ENCODE results near the gene SH3GL2.

SH3GL2 gene

DNA sequence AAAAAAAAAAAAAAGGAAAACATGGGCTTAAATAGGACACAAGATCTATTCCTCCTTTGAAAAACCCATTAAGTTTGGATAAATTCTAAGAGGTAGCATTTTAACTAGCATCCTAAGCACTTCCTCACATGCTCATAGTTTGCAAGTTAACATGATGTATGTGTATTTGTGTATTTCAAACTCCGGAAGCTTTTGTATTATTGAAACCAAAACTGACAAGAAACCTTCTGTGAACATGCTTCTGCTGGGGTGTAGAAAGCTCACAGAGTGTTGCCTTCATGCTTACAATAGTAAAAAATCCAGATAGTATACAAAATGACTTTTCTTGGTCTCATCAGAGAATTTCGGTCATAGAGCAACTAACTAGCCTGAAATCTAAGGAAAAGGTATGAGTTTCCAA lies 103.8 kb downstream of the SH3GL2 start:
- no peaks in the 10 kb centered on the region for H3K27me3 Mint-ChIP-seq
- H3K36me3 Mint-ChIP-seq: no peaks in the 10 kb centered on the region
- no peak overlapping the region for H3K4me3 Mint-ChIP-seq
- peaks cover 12% of the 10 kb centered on the region for H3K9me3 Mint-ChIP-seq
- H3K4me1 Mint-ChIP-seq: no peaks in the 10 kb centered on the region
- H3K27ac Mint-ChIP-seq: no peak overlapping the region

DNA sequence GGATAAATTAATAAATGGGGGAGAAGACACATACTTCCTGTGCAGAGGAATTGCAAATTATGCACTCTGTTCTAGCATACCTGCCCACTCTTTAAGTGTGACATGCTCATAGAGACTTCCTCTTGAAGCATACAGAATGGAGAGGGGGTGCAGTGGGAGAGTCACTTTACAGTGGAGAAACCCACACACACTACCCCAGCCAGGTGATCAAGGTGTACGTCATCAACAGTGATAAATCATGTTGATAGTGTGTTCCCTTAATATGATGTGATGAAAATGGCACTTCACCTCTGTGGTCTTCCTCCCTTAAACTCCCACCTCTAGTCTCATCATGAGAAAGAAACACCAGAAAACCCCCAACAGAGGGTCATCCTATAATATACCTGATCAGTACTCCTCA lies 110.0 kb downstream of the SH3GL2 start:
- H3K27me3 Mint-ChIP-seq: no peaks in the 10 kb centered on the region
- H3K9me3 Mint-ChIP-seq: peaks cover 6% of the 10 kb centered on the region
- no peaks in the 10 kb centered on the region for H3K4me1 Mint-ChIP-seq
- H3K27ac Mint-ChIP-seq: no peak overlapping the region
- no peaks in the 10 kb centered on the region for H3K36me3 Mint-ChIP-seq
- H3K4me3 Mint-ChIP-seq: no peak overlapping the region

DNA sequence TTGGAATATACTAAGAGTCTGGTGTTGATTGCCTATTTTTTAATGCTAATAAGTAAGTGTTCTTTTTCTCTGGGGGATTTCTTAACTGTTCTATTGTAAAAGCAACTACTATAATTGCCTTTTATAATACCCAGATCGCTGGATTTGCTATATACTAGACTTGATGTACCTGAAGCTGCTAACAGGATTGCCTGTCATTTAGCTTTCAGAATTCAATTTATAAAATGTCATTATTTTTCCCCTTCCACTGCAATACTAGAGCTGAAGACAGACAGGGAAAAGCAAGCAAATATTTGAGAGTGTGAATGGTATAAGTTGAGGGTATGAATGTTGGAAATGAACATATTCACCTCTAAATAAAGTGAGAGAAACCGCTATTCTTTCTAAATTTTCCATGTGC lies 115.5 kb downstream of the SH3GL2 start:
- Mint-ChIP-seq H3K4me3 (no peak overlapping the region), H3K27ac (no peak overlapping the region), H3K27me3 (no peaks in the 10 kb centered on the region), H3K4me1 (no peaks in the 10 kb centered on the region), H3K36me3 (no peaks in the 10 kb centered on the region), H3K9me3 (peaks cover 6% of the 10 kb centered on the region)

DNA sequence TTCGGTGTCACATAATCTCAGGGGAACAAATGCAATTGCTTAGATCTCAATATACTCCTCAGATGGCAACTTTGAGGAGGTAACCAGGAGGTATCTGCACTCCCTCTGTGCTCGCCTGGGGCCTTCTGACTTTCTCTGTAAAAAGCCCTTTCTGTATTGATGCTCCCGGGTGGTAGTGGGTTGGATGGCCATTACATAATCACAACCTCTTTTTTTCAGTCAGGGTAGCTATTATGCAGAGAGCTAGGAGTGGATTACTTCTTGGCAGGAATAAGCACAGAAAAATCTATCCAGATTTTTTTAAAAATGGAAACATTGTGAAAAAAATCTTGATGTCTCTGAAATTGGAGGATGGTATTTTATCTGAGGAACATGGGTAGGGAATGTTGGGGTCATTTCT lies 116.6 kb downstream of the SH3GL2 start:
- H3K27ac Mint-ChIP-seq: no peak overlapping the region

DNA sequence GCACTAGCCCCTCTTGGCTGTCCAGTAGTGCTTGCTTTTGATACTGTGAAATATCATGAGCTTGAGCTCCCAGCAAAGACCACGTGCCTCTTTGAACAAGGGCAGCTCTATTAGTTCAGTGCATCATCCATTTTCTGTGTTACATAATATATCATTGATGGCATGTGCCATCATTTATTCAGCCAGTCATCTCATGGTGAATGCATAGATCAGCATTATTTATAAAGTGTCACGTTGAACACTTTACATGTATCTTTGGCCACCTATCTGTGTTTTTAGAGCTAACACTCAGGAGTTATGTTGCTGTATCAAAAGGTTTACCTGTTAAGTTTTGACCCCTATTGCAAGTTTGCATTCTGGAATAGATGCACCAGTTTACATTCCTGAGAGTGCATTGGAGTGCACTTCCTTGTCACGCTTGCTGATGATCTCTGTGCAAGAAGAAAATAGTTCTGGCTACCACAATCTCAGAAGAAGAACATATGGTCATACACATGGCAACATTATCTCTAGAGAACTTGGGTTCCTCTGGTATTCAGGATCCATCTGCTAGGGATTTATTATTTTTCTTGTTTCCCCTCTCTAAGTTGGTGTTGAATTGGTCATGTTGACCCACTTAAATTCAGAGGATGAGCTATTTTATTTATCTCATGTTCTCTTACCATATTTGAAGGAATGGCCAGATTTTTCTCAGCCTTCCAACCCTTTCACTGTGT lies 120.9 kb downstream of the SH3GL2 start:
- H3K36me3 Mint-ChIP-seq: no peaks in the 10 kb centered on the region
- no peaks in the 10 kb centered on the region for H3K27me3 Mint-ChIP-seq
- no peak overlapping the region for H3K27ac Mint-ChIP-seq
- no peak overlapping the region for H3K4me3 Mint-ChIP-seq
- no peaks in the 10 kb centered on the region for H3K9me3 Mint-ChIP-seq
- H3K4me1 Mint-ChIP-seq: no peaks in the 10 kb centered on the region

More for the DNA sequence above, 116.6 kb downstream of the SH3GL2 start:
- Mint-ChIP-seq H3K36me3 (no peaks in the 10 kb centered on the region), H3K9me3 (peaks cover 6% of the 10 kb centered on the region), H3K27me3 (no peaks in the 10 kb centered on the region), H3K4me1 (no peaks in the 10 kb centered on the region), H3K4me3 (no peak overlapping the region)

DNA sequence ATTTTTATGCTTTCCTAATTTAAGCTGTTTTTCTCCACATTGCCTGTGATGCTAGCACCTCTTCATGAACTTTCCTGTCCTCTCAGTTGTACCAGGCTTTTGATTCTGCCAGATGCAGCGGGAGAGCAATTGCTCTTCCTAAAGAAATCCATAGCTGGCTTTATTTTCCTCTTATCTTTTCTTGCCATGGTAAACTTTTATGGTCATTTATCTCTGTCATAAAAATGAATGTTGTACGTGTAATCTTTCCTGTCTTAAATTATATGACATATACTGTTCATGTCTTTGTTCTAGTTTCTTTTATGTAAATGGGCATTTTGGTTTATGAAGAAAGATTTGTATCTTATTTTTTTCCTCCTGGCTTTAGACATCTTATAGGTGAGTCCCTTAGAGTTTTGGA lies 127.5 kb downstream of the SH3GL2 start:
- no peak overlapping the region for H3K27ac Mint-ChIP-seq
- H3K36me3 Mint-ChIP-seq: no peaks in the 10 kb centered on the region
- H3K9me3 Mint-ChIP-seq: peaks cover 4% of the 10 kb centered on the region
- H3K27me3 Mint-ChIP-seq: no peaks in the 10 kb centered on the region
- no peaks in the 10 kb centered on the region for H3K4me1 Mint-ChIP-seq
- no peak overlapping the region for H3K4me3 Mint-ChIP-seq

DNA sequence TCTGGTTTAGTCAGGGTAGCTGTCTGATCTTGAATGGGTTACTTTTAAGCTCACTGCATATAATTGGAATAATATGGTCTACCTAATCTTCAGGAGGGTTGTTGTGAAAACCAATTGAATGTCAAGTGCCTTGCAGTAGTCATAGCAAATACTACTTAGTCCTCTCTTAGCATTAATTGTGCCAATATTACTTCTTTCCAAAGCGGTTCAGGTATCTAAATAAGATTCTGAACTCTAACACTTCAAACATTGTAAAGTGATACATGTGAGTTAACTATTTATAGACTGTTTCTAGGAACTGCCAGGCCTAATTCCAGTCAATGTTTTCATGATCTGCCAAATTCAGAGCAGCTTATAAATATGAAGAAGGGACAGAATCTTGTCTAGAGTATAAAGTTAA lies 140.2 kb downstream of the SH3GL2 start:
- Mint-ChIP-seq H3K9me3 (peaks cover 24% of the 10 kb centered on the region), H3K27me3 (no peaks in the 10 kb centered on the region), H3K36me3 (no peaks in the 10 kb centered on the region), H3K4me1 (no peaks in the 10 kb centered on the region), H3K27ac (no peak overlapping the region), H3K4me3 (no peak overlapping the region)

DNA sequence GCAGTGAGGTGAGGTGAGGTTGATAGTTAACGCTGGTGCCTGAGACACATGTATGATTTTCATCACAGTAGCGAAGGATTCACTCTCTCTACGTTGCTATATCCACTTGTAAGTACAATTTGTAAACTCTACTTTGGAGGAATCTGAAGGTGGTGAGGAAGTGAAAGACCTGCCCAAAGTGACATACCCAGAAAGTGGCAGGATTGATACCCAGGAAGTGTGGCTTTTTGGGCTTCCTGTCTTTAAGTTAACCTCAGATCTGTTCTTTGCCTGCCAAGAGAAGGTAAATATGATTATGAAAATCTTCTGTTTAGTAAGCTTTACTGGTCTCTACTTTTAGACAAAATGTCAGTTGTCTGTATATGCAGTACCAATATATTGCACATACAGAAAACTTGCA lies 143.1 kb downstream of the SH3GL2 start:
- no peaks in the 10 kb centered on the region for H3K36me3 Mint-ChIP-seq
- peaks cover 28% of the 10 kb centered on the region for H3K9me3 Mint-ChIP-seq
- no peaks in the 10 kb centered on the region for H3K4me1 Mint-ChIP-seq
- no peak overlapping the region for H3K27ac Mint-ChIP-seq
- no peaks in the 10 kb centered on the region for H3K27me3 Mint-ChIP-seq
- no peak overlapping the region for H3K4me3 Mint-ChIP-seq

DNA sequence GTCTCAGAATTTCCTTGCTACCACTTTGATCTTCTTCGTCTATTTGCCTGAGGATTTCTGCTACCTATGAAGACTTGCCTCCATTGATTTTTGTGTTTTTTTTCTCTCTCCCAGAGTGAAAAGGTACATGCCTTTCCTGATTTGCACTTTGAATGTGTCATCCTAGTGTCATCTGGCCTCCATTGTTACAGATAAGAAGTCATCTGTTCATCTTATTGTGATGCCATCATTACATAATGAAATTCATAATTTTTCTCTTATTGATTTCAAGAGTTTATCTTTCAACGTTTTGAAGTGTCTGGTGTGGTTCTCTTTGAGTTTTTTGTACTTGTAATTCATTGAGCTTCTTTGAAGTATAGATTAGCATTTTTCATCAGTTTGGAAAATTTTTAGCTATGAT lies 144.8 kb downstream of the SH3GL2 start:
- Mint-ChIP-seq H3K36me3 (no peaks in the 10 kb centered on the region), H3K4me3 (no peak overlapping the region), H3K27me3 (no peaks in the 10 kb centered on the region), H3K4me1 (no peaks in the 10 kb centered on the region), H3K27ac (no peak overlapping the region), H3K9me3 (peaks cover 23% of the 10 kb centered on the region)

DNA sequence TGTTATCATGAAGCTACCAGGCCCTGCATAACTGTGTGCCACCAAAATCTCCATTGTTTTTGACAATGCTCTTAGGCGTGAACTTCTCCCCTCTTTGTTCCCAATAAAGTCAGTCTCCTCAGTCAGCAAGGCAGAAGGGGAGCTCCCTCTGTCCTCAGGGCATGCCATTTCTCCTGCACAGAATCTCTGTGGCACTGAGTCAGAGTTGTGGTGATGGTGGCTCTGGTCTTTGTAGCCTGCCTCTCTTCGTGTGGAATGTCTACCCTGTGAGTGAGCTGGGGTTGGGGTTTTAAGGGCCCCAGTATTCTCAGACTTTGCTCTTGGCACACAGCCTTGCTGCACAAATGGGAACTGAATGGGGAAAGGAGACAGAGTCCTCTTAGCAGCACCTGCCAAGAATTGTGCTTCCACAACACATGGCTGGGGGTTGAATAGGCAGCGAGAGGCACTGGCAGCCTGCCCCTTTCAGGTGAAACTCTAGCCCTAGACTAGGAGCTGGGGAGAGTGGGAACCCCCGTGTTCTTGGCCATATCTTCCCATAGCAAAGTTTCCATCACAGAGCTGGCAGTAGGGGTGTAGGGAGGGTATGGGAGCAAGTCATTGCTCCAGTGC lies 146.6 kb downstream of the SH3GL2 start:
- Mint-ChIP-seq H3K4me3 (no peak overlapping the region), H3K36me3 (no peaks in the 10 kb centered on the region), H3K27me3 (no peaks in the 10 kb centered on the region), H3K4me1 (no peaks in the 10 kb centered on the region), H3K9me3 (peaks cover 23% of the 10 kb centered on the region), H3K27ac (no peak overlapping the region)

DNA sequence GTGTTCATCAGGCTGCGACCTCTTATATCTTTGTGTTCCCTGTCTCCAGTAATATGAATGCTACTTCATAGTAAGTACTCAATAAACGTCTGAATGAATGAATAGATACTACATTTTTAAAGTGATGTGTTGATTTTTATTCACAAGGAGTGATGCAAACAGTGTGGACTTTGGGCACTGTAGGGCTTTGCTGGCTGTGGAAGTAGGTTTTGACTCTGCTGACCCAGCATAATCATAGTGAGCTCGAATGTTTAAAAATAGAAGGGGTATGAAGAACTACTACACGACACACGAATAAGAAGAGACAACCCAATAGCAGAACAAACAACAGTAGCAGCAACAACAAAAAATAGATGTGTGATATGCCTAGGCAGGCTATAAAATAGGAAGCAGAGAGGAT lies 147.4 kb downstream of the SH3GL2 start:
- no peak overlapping the region for H3K4me3 Mint-ChIP-seq
- no peaks in the 10 kb centered on the region for H3K36me3 Mint-ChIP-seq

DNA sequence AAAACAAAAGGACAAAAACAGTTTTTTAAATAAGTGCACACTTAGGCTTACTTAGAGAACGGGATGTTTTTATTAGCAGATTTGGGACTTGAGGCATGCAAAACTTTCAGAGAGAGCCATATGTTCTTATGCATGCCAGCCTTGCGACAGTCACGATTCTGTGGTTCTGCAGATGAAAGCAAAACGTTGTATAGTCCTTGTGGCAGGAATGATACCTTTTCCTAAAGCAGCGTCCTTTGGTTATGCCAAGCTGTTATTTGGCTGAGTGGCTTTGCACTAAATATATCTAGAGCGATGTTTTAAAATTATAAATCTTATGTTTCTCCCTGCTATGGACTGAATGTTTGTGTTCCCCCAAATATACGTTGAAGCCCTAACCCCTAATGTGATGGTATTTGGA lies 152.0 kb downstream of the SH3GL2 start:
- Mint-ChIP-seq H3K36me3 (no peaks in the 10 kb centered on the region), H3K27me3 (no peaks in the 10 kb centered on the region), H3K27ac (no peak overlapping the region), H3K4me1 (no peaks in the 10 kb centered on the region), H3K4me3 (no peak overlapping the region), H3K9me3 (peaks cover 7% of the 10 kb centered on the region)

More for the DNA sequence above, 147.4 kb downstream of the SH3GL2 start:
- Mint-ChIP-seq H3K9me3 (peaks cover 23% of the 10 kb centered on the region), H3K27me3 (no peaks in the 10 kb centered on the region), H3K4me1 (no peaks in the 10 kb centered on the region), H3K27ac (no peak overlapping the region)

DNA sequence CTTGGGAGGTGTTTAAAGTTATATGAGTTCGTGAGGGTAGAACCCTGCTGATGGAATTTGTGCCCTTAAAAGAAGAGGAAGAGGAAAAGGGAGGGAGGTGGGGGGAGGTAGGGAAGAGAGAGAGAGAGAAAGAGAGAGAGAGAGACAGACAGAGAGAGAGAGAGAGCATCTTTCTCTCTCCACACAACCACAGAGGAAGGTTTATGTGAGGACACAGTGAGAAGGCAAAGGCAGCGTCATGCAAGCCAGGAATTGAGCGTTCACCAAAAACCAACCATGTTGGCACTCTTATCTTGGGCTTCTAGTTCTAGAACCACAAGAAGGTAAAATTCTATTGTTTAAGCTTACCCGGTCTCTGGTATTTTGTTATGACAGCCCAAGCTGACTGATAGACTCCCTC lies 152.4 kb downstream of the SH3GL2 start:
- Mint-ChIP-seq H3K27ac (no peak overlapping the region), H3K9me3 (peaks cover 4% of the 10 kb centered on the region), H3K4me1 (no peaks in the 10 kb centered on the region), H3K4me3 (no peak overlapping the region), H3K36me3 (no peaks in the 10 kb centered on the region), H3K27me3 (no peaks in the 10 kb centered on the region)

DNA sequence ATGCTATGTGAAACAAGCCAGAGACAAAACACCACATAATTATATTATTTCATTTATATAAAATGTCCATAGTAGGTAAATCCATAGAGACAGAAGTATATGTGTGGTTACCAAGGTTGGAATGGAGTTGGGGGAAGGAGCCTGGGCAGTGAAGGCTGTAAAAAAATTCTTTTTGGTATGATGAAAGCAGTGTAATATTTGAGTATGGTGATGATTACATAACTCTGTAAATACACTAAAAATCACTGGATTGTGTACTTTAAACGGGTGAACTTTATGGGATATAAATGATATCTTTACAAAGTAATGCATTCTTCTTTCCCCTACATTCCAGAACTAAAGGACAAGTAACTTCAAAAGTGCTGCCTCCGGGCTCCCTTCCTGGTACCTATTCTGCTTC lies 155.8 kb downstream of the SH3GL2 start:
- no peaks in the 10 kb centered on the region for H3K4me1 Mint-ChIP-seq
- H3K4me3 Mint-ChIP-seq: no peak overlapping the region
- H3K27ac Mint-ChIP-seq: no peak overlapping the region
- peaks cover 5% of the 10 kb centered on the region for H3K9me3 Mint-ChIP-seq
- no peaks in the 10 kb centered on the region for H3K27me3 Mint-ChIP-seq
- no peaks in the 10 kb centered on the region for H3K36me3 Mint-ChIP-seq

DNA sequence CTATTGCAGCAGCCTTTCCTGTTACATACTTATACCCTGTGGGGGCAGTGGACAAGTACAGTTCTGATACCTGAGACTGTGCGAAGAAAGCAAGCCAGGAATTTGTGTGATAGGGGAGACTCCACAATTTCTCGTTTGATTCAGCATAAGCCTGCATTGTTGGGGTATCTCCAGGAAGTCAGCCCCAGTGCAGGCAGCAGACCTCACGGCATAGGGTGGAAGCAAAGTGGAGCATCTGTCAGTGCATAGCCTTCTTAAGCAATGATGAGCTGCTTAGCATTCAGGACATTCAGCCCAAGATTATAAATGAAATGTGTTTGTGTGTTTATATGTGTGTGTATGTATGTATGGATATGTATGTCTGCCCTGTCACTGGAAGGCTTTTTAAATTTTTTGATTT lies 157.0 kb downstream of the SH3GL2 start:
- Mint-ChIP-seq H3K9me3 (peaks cover 5% of the 10 kb centered on the region), H3K27me3 (no peaks in the 10 kb centered on the region), H3K27ac (no peak overlapping the region), H3K36me3 (no peaks in the 10 kb centered on the region), H3K4me3 (no peak overlapping the region), H3K4me1 (no peaks in the 10 kb centered on the region)

DNA sequence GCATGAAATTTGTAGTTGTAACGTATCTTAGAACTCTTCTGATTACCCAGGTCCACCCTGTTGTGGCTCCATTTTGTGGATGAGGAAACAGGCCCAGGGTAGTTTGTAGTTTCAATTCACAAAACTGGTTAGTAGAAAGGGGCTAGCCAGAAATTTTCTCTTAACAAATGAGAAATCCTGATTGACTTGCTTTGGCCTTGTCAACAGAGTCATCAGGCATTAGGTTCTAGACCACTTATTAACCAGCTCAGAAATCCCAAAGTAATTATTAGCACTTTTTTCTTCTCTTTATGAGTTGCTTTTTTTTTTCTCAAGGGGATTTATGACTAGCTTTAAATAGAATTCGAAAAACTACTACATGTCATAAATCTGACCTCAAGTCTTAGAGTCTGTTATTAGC lies 160.2 kb downstream of the SH3GL2 start:
- H3K27me3 Mint-ChIP-seq: no peaks in the 10 kb centered on the region
- H3K36me3 Mint-ChIP-seq: no peaks in the 10 kb centered on the region
- H3K27ac Mint-ChIP-seq: no peak overlapping the region

DNA sequence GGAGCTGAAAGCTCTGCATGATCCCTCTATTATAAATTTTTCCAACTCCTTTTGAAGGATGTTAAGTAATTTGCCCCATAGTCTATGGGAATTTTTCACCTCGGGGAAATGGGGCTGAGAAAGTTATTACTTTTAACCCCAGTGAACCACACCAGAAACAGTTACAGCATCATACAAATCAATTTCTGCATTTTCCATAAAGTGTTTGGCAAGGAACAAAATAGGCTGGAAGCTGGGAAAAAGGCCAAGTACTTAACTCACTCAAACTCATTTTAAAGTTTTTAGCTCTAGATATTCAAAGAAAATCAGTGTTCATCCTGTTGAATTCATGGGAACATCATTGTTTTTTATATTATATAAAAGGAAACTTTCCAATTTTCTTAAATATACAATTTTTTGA lies 160.9 kb downstream of the SH3GL2 start:
- peaks cover 5% of the 10 kb centered on the region for H3K9me3 Mint-ChIP-seq
- no peak overlapping the region for H3K27ac Mint-ChIP-seq
- no peak overlapping the region for H3K4me3 Mint-ChIP-seq
- H3K4me1 Mint-ChIP-seq: no peaks in the 10 kb centered on the region
- H3K27me3 Mint-ChIP-seq: no peaks in the 10 kb centered on the region
- H3K36me3 Mint-ChIP-seq: no peaks in the 10 kb centered on the region

More for the DNA sequence above, 160.2 kb downstream of the SH3GL2 start:
- no peak overlapping the region for H3K4me3 Mint-ChIP-seq
- H3K9me3 Mint-ChIP-seq: peaks cover 5% of the 10 kb centered on the region
- no peaks in the 10 kb centered on the region for H3K4me1 Mint-ChIP-seq

Data from activated naive CD4-positive, alpha-beta T cell treated with anti-CD3 and anti-CD28 coated beads, Interleukin-2, amount 50 U/mL, for 24 hours (primary cell).